SK-N-SH (cell line): ENCODE data around the gene WARS2. TPM values are rescaled to one million over a fixed set of nuclear protein-coding genes. Genes with fewer than 3 reads are reported as not detected.
"Not testable (repeated sequence)": the region's sequence is repeated elsewhere in the genome, so short reads cannot be mapped to it uniquely, and the experiment has no call there.

ENCODE experiments used
- CTCF ChIA-PET: fragments of 300-600, 350-600 bp; formaldehyde crosslinking; extraction: SDS; loops from one replicate; lab custom pipeline; 2021; lab: Yijun Ruan, JAX
- POLR2A ChIA-PET: fragments of 350-600 bp; sonication (Branson Sonifier 250); formaldehyde crosslinking; extraction: SDS; loops from one replicate; lab custom pipeline; 2020; ENCODE audit warnings: antibody characterized with exemption, inconsistent platforms; lab: Yijun Ruan, JAX
- DNase-seq: peaks from one replicate; pipeline ENCODE4 v3.0.0; 2012
- H2AFZ ChIP-seq: fragments of 200-600 bp; sonication (generic); 2 replicates; pipeline ENCODE4 v1.8.1; 2016; ENCODE audit warnings: antibody characterized with exemption, mild to moderate bottlenecking, low read depth
- H3F3A ChIP-seq: fragments of 200-600 bp; sonication (generic); replicated peaks from 2 replicates; pipeline ENCODE3; 2016; ENCODE audit warnings: antibody characterized with exemption, mild to moderate bottlenecking; ENCODE audit not compliant: insufficient read depth
- H3K27ac ChIP-seq, 2 experiments: fragments of 200-500 bp in 1 of 2; fragments of 200-600 bp in 1 of 2; sonication (Bioruptor generic) in 1 of 2; sonication (generic), shearing (Covaris generic) in 1 of 2; 2 replicates each; pipeline versions ENCODE4 v1.5.1 to v1.6.1; 2014 to 2016; ENCODE audit warnings: low read depth in 2 of 2, inconsistent platforms in 1 of 2, low read length in 1 of 2, mild to moderate bottlenecking in 1 of 2, mixed read lengths in 1 of 2
- H3K27me3 ChIP-seq: fragments of 200-600 bp; sonication (generic), shearing (Covaris generic); 2 replicates; pipeline ENCODE4 v1.6.1; 2016; ENCODE audit warnings: mixed run types; ENCODE audit not compliant: insufficient read depth
- H3K36me3 ChIP-seq, 2 experiments: fragments of 200-500 bp in 1 of 2; fragments of 200-600 bp in 1 of 2; sonication (Bioruptor generic) in 1 of 2; sonication (generic) in 1 of 2; replicated peaks in 1 of 2; 2 replicates each; pipeline versions ENCODE3 to v1.5.1; 2014 to 2016; ENCODE audit warnings: low read length in 1 of 2, mild to moderate bottlenecking in 1 of 2; ENCODE audit not compliant: insufficient read depth in 2 of 2, control insufficient read depth in 1 of 2
- H3K4me1 ChIP-seq, 2 experiments: fragments of 200-500 bp in 1 of 2; fragments of 200-600 bp in 1 of 2; sonication (Bioruptor generic) in 1 of 2; sonication (generic), shearing (Covaris generic) in 1 of 2; 2 replicates each; pipeline versions ENCODE4 v1.5.1 to v1.6.1; 2014 to 2016; ENCODE audit warnings: low read depth in 1 of 2, low read length in 1 of 2, mixed run types in 1 of 2; ENCODE audit not compliant: insufficient read depth in 2 of 2, control insufficient read depth in 1 of 2
- H3K4me2 ChIP-seq: fragments of 200-600 bp; sonication (generic), shearing (Covaris generic); 2 replicates; pipeline ENCODE4 v1.6.1; 2017; ENCODE audit warnings: mixed run types
- H3K4me3 ChIP-seq, 2 experiments: fragments of 200-500 bp in 1 of 2; fragments of 200-600 bp in 1 of 2; sonication (Bioruptor generic) in 1 of 2; sonication (generic), shearing (Covaris generic) in 1 of 2; 2 replicates each; pipeline versions ENCODE4 v1.5.1 to v1.8.1; 2014 to 2016; ENCODE audit warnings: low read depth in 2 of 2, inconsistent platforms in 1 of 2, low read length in 1 of 2, mild to moderate bottlenecking in 1 of 2, mixed read lengths in 1 of 2, moderate library complexity in 1 of 2
- H3K79me2 ChIP-seq: fragments of 200-600 bp; sonication (generic); 2 replicates; pipeline ENCODE4 v1.8.1; 2017; ENCODE audit warnings: mild to moderate bottlenecking; ENCODE audit not compliant: insufficient read depth
- H3K9ac ChIP-seq: fragments of 200-600 bp; sonication (generic); 2 replicates; pipeline ENCODE4 v1.6.1; 2017; ENCODE audit warnings: mixed run types
- H3K9me2 ChIP-seq: fragments of 200-600 bp; sonication (generic); 2 replicates; pipeline ENCODE4 v1.6.1; 2017; ENCODE audit warnings: mixed run types
- H3K9me3 ChIP-seq: fragments of 200-600 bp; sonication (generic); 2 replicates; pipeline ENCODE4 v1.6.1; 2017; ENCODE audit warnings: mixed run types, mild to moderate bottlenecking, moderate library complexity
- H4K20me1 ChIP-seq: fragments of 200-600 bp; sonication (generic); 2 replicates; pipeline ENCODE4 v1.6.1; 2017; ENCODE audit warnings: mild to moderate bottlenecking, mixed run types; ENCODE audit not compliant: insufficient read depth
- EZH2phosphoT487 ChIP-seq: fragments of 200-600 bp; sonication (generic); IDR thresholded peaks from 2 replicates; pipeline ENCODE4 v1.6.1; 2017; ENCODE audit warnings: low read depth, mixed run types, mild to moderate bottlenecking, antibody characterized with exemption, moderate library complexity, borderline replicate concordance
- FOSL2 ChIP-seq: IDR thresholded peaks from 2 replicates; pipeline ENCODE4 v1.4.0; 2012; ENCODE audit warnings: low read depth, mild to moderate bottlenecking, moderate library complexity, borderline replicate concordance
- FOXM1 ChIP-seq: IDR thresholded peaks from 2 replicates; pipeline ENCODE4 v1.4.0; 2012; ENCODE audit warnings: low read depth, mild to moderate bottlenecking
- GABPA ChIP-seq: IDR thresholded peaks from 2 replicates; pipeline ENCODE4 v1.4.0; 2012; ENCODE audit warnings: low read depth, mild to moderate bottlenecking
- GATA2 ChIP-seq: sonication (generic); formaldehyde crosslinking; IDR thresholded peaks from 2 replicates; pipeline ENCODE4 v1.5.0; 2020; ENCODE audit warnings: mild to moderate bottlenecking, missing genetic modification reagents
- JUND ChIP-seq: IDR thresholded peaks from 2 replicates; pipeline ENCODE4 v1.4.0; 2012
- SIN3A ChIP-seq: IDR thresholded peaks from 2 replicates; pipeline ENCODE4 v1.6.1; 2012; ENCODE audit warnings: low read depth, mild to moderate bottlenecking, low read length, moderate library complexity, borderline replicate concordance
- TAF1 ChIP-seq: IDR thresholded peaks from 2 replicates; pipeline ENCODE4 v1.6.1; 2012; ENCODE audit warnings: low read depth, mild to moderate bottlenecking, low read length, moderate library complexity, borderline replicate concordance
- YY1 ChIP-seq: IDR thresholded peaks from 2 replicates; pipeline ENCODE4 v1.4.0; 2012; ENCODE audit warnings: low read depth, mild to moderate bottlenecking
- ZBTB33 ChIP-seq: IDR thresholded peaks from 2 replicates; pipeline ENCODE4 v1.4.0; 2012; ENCODE audit warnings: low read depth, borderline replicate concordance
- WGBS: methylation state at CpG from one replicate; pipeline ENCODE4 v1.1.6; 2017; ENCODE audit warnings: low lambda C conversion rate; 5-methylcytosine and 5-hydroxymethylcytosine counted together
- polyA plus RNA-seq, 3 experiments: library from polyadenylated mRNA; depleted of rRNA; stranded (reverse); fragments of >200 nt; gene quantifications; 2 replicates each; pipeline ENCODE4 v1.2.3, GENCODE V29; 2012
- TF ChIP-seq, protein P1 (sequence below): IDR thresholded peaks from 2 replicates; pipeline ENCODE4 v1.6.1; 2012; ENCODE audit warnings: mild to moderate bottlenecking, low read depth, low read length, moderate library complexity

Gene WARS2
- polyA plus RNA-seq, 1 of the 3 experiments (the other 2 are of a cell fraction) = 4.8 TPM

GRCh38 chr1:119171381-119172010 lies 31.0 kb upstream of the WARS2 start:
- CTCF ChIA-PET, H3K9me2 ChIP-seq, H2AFZ ChIP-seq, H3K4me2 ChIP-seq, H3K4me1 ChIP-seq, H3K27ac ChIP-seq, POLR2A ChIA-PET, H4K20me1 ChIP-seq, H3K9me3 ChIP-seq, H3F3A ChIP-seq, H3K36me3 ChIP-seq, H3K79me2 ChIP-seq, H3K9ac ChIP-seq, H3K4me3 ChIP-seq, DNase-seq, H3K27me3 ChIP-seq: not testable (repeated sequence)
- 96% methylated on average over 24 of the region's 34 CpGs for WGBS

DNA sequence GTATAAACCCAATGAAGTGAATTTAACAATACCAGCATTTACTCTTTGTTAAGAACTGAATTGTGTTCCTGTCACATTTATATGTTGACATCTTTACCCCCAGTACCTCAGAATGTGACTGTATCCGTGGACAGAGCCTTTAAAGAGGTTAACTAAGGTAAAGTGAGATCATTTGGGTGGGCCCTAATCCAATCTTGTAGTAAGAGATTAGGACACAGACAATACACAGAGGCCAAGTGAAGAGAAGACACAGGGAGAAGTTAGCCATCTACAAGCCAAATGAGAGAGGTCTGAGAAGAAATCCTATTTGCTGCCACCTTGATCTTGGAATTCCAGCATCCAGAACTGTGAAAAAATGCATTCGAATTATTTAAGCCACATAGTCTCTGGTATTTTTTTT lies 22.9 kb upstream of the WARS2 start:
- H3K9ac ChIP-seq = no peak overlapping the region
- H3K4me3 ChIP-seq = no peak overlapping the region
- WGBS = 78% methylated on average over 2 of the region's 2 CpGs
- H2AFZ ChIP-seq = no peak overlapping the region
- no peak for TF ChIP-seq SIN3A
- no peak for TF ChIP-seq FOSL2
- no peak for TF ChIP-seq GATA2 (CRISPR knock-in tag)
- no peak for TF ChIP-seq GABPA
- TF ChIP-seq FOXM1 = no peak
- TF ChIP-seq JUND = no peak
- TF ChIP-seq EZH2phosphoT487 = no peak
- no peak for TF ChIP-seq TAF1
- no peak for TF ChIP-seq ZBTB33
- H4K20me1 ChIP-seq = no peaks in the 10 kb centered on the region
- no peak overlapping the region for H3K4me2 ChIP-seq
- H3K79me2 ChIP-seq = no peaks in the 10 kb centered on the region
- POLR2A ChIA-PET = no interaction called here
- H3K27ac ChIP-seq = no peak overlapping the region
- CTCF ChIA-PET = no interaction called here
- no peaks in the 10 kb centered on the region for H3K9me3 ChIP-seq
- H3F3A ChIP-seq = no peaks in the 10 kb centered on the region
- no peaks in the 10 kb centered on the region for H3K27me3 ChIP-seq
- no peaks in the 10 kb centered on the region for H3K9me2 ChIP-seq
- peaks cover 0 to 6% of the 10 kb centered on the region in 2 experiments for H3K36me3 ChIP-seq
- no peak for DNase-seq
- H3K4me1 ChIP-seq = no peaks in the 10 kb centered on the region

- Histone ChIP-seq H3K9me2 (no peaks in the 10 kb centered on the region), H3K4me3 (no peak overlapping the region), H3K4me2 (no peak overlapping the region), H3K9ac (no peak overlapping the region), H3K36me3 (peaks cover 0 to 6% of the 10 kb centered on the region in 2 experiments), H2AFZ (no peak overlapping the region), H3F3A (no peaks in the 10 kb centered on the region), H3K27ac (no peak overlapping the region), H3K4me1 (no peaks in the 10 kb centered on the region), H3K27me3 (no peaks in the 10 kb centered on the region), H4K20me1 (no peaks in the 10 kb centered on the region), H3K79me2 (no peaks in the 10 kb centered on the region), H3K9me3 (no peaks in the 10 kb centered on the region)
- 93% methylated on average over 4 of the region's 4 CpGs for WGBS
- no peak for DNase-seq
- CTCF ChIA-PET = no interaction called here
- POLR2A ChIA-PET = no interaction called here
- TF ChIP-seq, protein P1, sequence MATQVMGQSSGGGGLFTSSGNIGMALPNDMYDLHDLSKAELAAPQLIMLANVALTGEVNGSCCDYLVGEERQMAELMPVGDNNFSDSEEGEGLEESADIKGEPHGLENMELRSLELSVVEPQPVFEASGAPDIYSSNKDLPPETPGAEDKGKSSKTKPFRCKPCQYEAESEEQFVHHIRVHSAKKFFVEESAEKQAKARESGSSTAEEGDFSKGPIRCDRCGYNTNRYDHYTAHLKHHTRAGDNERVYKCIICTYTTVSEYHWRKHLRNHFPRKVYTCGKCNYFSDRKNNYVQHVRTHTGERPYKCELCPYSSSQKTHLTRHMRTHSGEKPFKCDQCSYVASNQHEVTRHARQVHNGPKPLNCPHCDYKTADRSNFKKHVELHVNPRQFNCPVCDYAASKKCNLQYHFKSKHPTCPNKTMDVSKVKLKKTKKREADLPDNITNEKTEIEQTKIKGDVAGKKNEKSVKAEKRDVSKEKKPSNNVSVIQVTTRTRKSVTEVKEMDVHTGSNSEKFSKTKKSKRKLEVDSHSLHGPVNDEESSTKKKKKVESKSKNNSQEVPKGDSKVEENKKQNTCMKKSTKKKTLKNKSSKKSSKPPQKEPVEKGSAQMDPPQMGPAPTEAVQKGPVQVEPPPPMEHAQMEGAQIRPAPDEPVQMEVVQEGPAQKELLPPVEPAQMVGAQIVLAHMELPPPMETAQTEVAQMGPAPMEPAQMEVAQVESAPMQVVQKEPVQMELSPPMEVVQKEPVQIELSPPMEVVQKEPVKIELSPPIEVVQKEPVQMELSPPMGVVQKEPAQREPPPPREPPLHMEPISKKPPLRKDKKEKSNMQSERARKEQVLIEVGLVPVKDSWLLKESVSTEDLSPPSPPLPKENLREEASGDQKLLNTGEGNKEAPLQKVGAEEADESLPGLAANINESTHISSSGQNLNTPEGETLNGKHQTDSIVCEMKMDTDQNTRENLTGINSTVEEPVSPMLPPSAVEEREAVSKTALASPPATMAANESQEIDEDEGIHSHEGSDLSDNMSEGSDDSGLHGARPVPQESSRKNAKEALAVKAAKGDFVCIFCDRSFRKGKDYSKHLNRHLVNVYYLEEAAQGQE = no peak
- TF ChIP-seq YY1 (no peak), SIN3A (no peak)
Measured at GRCh38 chr1:119160866-119161265, 20.4 kb upstream of the WARS2 start.
